Fibroblast of mammary gland (primary cell): ENCODE measurements around the gene ARID3A.
"Not testable (repeated sequence)": the region's sequence is repeated elsewhere in the genome, so short reads cannot be mapped to it uniquely, and the experiment has no call there.

ENCODE experiments used
- DNase-seq: peaks from one replicate; pipeline ENCODE4 v3.0.0-alpha.2; 2010; ENCODE audit warnings: low read depth
- H3K4me3 ChIP-seq: 2 replicates; pipeline ENCODE4 v1.5.1; 2011; ENCODE audit warnings: low read depth, mild to moderate bottlenecking, low read length, moderate library complexity; ENCODE audit not compliant: control insufficient read depth
- TF ChIP-seq, protein P1 (sequence below): conservative IDR thresholded peaks from 2 replicates; pipeline ENCODE4 v1.5.1; 2011; ENCODE audit warnings: low read depth, low read length, inconsistent platforms; ENCODE audit not compliant: control insufficient read depth, insufficient read depth

The ARID3A gene

DNA sequence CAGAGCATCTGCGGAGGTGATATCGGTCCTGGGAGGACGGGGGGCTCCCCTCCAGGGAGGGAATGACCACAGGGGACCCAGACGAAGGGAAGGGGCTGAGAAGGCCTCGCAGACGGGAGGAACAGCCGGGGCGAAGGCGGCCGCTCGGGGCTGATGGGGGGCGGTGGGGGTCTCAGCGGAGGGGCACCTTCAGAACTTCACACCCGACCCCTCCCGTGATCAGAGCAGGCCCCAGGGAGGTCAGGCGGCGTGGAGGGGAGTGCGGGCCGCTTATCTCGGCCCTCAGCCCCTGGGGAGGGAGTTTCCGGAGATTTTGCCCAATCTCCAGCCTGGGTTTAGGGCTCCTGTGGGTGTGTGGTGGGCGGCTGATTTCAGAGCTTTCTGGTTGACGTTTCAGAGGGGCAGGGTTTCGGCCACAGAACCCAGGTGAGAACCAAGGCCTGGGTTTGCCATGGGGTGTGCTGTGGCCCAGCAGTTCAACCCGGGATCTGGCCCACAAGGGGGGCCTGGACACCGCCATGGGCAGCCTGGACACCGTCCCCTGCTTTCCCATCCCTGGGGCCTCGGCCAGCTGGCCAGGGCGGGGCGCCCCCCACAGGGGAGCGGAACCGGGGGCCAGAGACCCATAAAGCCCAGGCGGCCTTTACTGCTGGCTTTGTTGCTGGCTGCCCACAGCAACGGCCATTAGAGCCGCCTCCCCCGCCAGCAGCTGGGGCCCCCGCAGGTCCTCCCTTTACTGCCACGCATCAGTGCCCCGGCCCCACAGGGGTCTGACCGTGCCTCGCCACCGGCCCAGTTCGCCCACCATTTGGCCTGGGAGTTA, 29.0 kb downstream of the ARID3A start:
- H3K4me3 ChIP-seq, result no peak overlapping the region
- no peak for DNase-seq
- TF ChIP-seq, protein P1, sequence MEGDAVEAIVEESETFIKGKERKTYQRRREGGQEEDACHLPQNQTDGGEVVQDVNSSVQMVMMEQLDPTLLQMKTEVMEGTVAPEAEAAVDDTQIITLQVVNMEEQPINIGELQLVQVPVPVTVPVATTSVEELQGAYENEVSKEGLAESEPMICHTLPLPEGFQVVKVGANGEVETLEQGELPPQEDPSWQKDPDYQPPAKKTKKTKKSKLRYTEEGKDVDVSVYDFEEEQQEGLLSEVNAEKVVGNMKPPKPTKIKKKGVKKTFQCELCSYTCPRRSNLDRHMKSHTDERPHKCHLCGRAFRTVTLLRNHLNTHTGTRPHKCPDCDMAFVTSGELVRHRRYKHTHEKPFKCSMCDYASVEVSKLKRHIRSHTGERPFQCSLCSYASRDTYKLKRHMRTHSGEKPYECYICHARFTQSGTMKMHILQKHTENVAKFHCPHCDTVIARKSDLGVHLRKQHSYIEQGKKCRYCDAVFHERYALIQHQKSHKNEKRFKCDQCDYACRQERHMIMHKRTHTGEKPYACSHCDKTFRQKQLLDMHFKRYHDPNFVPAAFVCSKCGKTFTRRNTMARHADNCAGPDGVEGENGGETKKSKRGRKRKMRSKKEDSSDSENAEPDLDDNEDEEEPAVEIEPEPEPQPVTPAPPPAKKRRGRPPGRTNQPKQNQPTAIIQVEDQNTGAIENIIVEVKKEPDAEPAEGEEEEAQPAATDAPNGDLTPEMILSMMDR, result no peak

DNA sequence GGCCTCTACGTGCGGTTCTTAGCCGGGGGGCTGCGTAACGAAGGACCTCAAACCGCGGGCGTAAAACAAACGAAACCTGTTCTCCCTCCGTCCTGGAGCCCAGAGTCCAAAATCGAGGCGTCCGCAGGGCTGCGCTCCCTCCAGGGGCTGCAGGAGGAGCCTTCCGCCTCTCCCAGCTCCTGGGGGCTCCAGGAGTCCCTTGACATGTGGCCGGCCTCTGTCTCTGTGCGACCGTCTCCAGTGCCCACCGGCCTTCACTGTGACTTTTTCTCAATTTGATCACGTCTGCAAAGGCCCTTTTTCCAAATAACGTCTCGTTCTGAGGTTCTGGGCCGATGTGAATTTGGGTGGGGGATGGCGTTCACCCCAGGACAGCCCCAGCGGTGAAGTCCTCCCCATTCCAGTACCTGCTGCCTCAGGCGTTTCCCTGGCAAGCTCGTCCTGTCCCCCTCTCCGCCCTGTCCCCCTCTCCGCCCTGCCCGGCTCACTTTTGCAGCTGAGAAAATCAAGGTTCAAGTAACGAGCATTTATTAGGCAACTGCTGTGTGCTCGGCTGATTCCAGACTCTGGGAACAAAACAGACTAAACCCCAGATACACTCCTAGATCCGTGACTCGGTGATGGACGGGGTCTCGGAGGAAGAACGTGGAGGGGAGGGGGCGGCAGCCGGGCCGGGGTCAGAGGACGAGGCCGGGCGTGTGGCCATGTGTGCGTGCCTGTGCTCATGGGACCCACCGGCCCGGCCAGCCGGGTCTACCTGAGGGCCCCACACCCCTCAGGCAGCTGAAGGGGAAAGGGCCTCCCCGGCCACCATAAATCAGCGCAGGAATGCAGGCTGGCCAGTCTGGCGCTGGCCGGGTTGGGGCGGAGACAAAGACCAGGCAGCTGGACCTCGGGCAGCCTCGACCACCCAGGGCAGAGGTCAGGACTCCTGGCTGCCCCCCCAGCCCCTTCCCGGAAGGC, 30.2 kb downstream of the ARID3A start:
- no peak overlapping the region for H3K4me3 ChIP-seq
- no peak for DNase-seq
- TF ChIP-seq, protein P1, result no peak

DNA sequence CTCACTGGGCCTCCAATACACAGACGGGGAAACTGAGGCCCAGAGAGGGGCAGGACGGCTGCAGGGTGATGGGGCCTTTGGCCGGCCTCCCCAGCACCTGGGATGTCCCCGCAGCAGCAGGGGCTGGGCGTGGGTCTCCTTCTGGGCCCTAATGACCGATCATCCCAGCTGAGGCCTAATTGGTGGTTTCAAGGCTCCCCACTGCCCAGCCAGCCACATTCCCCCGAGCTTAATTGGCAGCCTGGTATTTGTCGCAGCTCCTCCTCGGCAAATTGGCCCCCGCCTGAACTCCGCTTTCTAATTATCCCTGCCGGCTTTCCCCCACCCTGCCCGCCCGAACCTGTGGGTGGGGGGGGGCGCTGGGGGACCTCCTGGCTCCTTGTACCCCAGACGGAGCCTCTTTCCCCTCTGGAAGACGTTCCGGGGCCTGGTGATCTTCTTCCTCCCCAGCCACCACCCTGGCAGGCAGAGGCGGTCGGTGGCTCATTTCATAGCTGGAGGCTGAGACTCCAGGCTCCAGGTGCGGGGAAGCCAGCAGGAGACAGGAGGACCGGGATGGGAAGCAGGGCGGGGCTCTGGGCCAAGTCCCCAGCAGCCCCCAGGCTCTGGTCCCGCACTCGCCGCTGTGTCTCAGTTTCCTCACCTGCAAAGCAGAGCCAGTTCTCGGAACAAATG, 31.1 kb downstream of the ARID3A start:
- TF ChIP-seq, protein P1, result no peak
- no peak overlapping the region for H3K4me3 ChIP-seq
- no peak for DNase-seq

DNA sequence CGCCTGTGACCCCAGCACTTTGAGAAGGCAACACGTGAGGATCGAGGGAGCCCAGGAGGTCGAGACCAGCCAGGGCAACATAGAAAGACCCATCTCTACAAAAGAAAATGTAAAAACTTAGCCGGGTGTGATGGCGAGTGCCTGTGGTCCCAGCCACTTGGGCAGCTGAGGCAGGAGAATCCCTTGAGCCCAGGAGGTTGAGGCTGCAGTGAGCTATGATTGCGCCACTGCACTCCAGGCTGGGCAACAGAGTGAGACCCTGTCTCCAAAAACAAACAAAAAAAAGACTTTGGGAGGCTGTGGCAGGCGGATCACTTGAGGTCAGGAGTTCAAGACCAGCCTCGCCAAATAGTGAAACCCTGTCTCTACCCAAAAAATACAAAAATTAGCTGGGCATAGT, 31.7 kb downstream of the ARID3A start:
- not testable (repeated sequence) for DNase-seq, H3K4me3 ChIP-seq

DNA sequence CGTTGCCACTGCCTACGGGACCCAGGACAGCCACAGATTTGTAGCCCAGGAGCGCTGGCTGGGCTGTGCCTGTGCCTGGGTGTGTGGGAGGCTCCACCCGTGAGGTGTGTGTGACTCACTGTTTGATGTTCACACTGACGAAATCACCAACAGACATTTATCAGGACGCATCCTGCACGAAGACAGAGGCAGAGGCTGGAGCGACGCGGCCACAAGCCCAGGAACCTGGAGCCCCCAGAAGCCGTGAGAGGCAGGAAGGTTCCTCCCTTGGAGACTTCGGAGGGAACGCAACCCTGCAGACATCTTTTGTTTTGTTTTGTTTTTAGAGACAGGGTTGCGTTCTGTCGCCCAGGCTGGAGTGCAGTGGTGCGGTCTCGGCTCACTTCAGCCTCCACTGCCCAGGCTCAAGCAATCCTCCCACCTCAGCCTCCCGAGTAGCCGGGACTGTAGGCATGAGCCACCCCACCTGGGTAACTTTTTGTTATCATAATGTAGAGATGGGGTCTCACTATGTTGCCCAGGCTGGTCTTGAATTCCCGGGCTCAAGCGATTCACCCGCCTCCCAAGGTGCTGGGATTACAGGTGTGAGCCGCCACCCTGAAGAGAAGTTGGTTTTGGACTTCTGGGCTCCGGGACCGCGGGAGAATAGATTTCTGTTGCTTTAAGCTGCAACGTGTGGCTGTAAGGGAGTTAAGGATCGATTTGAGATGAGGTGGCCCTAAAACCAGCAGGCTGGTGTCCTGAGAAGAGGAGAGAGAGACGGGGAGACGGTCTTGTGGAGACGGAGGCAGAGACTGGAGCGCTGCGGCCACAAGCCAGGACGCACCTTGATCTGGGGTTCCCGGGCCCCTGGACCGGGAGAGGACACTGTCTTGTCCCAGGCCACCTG, 33.4 kb downstream of the ARID3A start:
- H3K4me3 ChIP-seq, result no peak overlapping the region
- peak; percentile 66 for DNase-seq
- TF ChIP-seq, protein P1, result no peak

DNA sequence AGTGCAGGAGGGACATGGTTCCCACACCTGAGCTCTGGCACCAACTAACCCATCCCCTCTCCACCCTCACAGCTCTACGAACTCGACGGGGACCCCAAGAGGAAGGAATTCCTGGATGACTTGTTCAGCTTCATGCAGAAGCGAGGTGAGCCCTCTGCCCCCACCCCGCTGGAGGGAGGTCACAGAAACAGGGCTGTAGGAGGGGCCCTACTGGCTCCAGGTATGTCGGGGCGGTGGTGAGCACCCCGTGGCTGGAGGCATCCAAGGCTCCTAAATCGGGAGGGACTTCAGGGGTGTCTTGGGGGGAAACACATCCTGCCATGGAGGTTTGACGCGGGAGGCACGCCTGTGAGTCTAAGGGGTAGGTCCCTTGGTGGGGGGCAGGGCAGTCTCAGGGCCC, 34.2 kb downstream of the ARID3A start:
- H3K4me3 ChIP-seq, result no peak overlapping the region
- no peak for DNase-seq
- TF ChIP-seq, protein P1, result no peak
